A673 (cell line): ENCODE measurements around the gene BLCAP.

Experiments used
- EZH2 ChIP-seq: fragments of 200-600 bp; sonication (generic); IDR thresholded peaks from 2 replicates; pipeline ENCODE4 v1.6.1; 2017; ENCODE audit warnings: borderline replicate concordance, low read depth, mild to moderate bottlenecking, mixed read lengths, antibody characterized with exemption, low read length; ENCODE audit not compliant: poor library complexity, severe bottlenecking
- TF ChIP-seq, protein P1 (sequence below): fragments of 300-800, 200-600 bp; sonication (generic); conservative IDR thresholded peaks from 2 replicates; pipeline ENCODE4 v1.5.1; 2017; ENCODE audit warnings: low read depth, mild to moderate bottlenecking, antibody characterized with exemption, low read length, moderate library complexity, mixed read lengths

DNA sequence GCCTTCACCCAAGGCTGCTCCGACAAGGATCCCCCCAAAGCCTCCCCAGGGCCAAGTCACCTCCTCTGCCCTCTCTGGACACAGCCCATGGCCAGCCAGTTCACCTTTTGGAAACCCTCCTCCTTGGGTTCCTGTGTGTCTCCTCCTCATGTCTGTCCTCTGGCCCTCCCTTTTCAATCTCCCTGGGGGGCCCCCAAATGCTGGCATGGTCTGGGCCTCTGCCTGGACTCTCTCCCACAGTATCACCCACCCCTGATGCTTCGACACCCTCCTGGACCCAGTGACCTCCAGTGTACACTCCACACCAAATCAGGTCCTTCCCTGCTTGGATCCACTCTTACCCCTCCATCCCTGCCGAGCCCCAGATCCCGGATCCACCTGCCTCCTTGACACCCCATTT lies 53.3 kb downstream of the BLCAP start:
- TF ChIP-seq, protein P1, sequence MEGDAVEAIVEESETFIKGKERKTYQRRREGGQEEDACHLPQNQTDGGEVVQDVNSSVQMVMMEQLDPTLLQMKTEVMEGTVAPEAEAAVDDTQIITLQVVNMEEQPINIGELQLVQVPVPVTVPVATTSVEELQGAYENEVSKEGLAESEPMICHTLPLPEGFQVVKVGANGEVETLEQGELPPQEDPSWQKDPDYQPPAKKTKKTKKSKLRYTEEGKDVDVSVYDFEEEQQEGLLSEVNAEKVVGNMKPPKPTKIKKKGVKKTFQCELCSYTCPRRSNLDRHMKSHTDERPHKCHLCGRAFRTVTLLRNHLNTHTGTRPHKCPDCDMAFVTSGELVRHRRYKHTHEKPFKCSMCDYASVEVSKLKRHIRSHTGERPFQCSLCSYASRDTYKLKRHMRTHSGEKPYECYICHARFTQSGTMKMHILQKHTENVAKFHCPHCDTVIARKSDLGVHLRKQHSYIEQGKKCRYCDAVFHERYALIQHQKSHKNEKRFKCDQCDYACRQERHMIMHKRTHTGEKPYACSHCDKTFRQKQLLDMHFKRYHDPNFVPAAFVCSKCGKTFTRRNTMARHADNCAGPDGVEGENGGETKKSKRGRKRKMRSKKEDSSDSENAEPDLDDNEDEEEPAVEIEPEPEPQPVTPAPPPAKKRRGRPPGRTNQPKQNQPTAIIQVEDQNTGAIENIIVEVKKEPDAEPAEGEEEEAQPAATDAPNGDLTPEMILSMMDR, result no peak
- no peak for TF ChIP-seq EZH2
